ENCODE data around the gene BAZ2A. TPM values are rescaled to one million over a fixed set of nuclear protein-coding genes. Genes with fewer than 3 reads are reported as not detected.

The BAZ2A gene
- total RNA-seq, 1 experiment from 2014 or later = 15.2 TPM

- peaks cover 3% of the 10 kb centered on the region; the same call in 1 of the 2 replicates for H3K9me3 ChIP-seq (replicated peaks)
- H3K4me1 ChIP-seq (replicated peaks) = peaks cover 7% of the 10 kb centered on the region; the same call in 1 of the 2 replicates
- DNase-seq (ENCODE audit: low read depth in 1 of 2, low spot score in 2 of 2) = peak; percentile 96 to 98
Observed at GRCh38 chr12:56645717-56646446, 15.8 kb upstream of the BAZ2A start, which contains the start of gene ATP5F1B. ATP5F1B (minus strand) TSS chr12:56645984; CDS start chr12:56645963, 21 bp downstream.

GRCh38 chr12:56645201-56645716 lies 15.1 kb upstream of the BAZ2A start:
- Histone ChIP-seq H3K4me3 (peak overlapping the region; percentile 67), H3K27me3 (replicated peaks) (no peaks in the 10 kb centered on the region), H3K36me3 (peaks cover 48% of the 10 kb centered on the region), H3K4me1 (replicated peaks) (peaks cover 7% of the 10 kb centered on the region; the same call in 1 of the 2 replicates), H3K27ac (peak overlapping the region; percentile 6; the same call in 1 of the 2 replicates), H3K9me3 (replicated peaks) (peaks cover 3% of the 10 kb centered on the region; the same call in 1 of the 2 replicates)
- DNase-seq (ENCODE audit: low read depth in 1 of 2, low spot score in 2 of 2) = no peak

More at GRCh38 chr12:56645717-56646446, 15.8 kb upstream of the BAZ2A start, which contains the start of gene ATP5F1B:
- H3K27me3 ChIP-seq (replicated peaks) = no peaks in the 10 kb centered on the region
- H3K27ac ChIP-seq = peak within 1 kb of the TSS; percentile 49
- H3K4me3 ChIP-seq = peak within 1 kb of the TSS; percentile 67
- peaks cover 45% of the 10 kb centered on the region for H3K36me3 ChIP-seq

GRCh38 chr12:56644654-56645053 lies 14.5 kb upstream of the BAZ2A start:
- no peak for DNase-seq (ENCODE audit: low read depth in 1 of 2, low spot score in 2 of 2)
- no peak overlapping the region for H3K27ac ChIP-seq
- peak overlapping the region; percentile 67 for H3K4me3 ChIP-seq
- no peaks in the 10 kb centered on the region for H3K27me3 ChIP-seq (replicated peaks)
- H3K4me1 ChIP-seq (replicated peaks) = peaks cover 7% of the 10 kb centered on the region; the same call in 1 of the 2 replicates
- peaks cover 3% of the 10 kb centered on the region; the same call in 1 of the 2 replicates for H3K9me3 ChIP-seq (replicated peaks)
- peaks cover 54% of the 10 kb centered on the region for H3K36me3 ChIP-seq

GRCh38 chr12:56641219-56641618 lies 11.1 kb upstream of the BAZ2A start:
- H3K36me3 ChIP-seq = peaks cover 78% of the 10 kb centered on the region
- H3K4me1 ChIP-seq (replicated peaks) = peaks cover 13% of the 10 kb centered on the region
- H3K27me3 ChIP-seq (replicated peaks) = no peaks in the 10 kb centered on the region
- H3K9me3 ChIP-seq (replicated peaks) = no peaks in the 10 kb centered on the region
- H3K4me3 ChIP-seq = no peak overlapping the region
- H3K27ac ChIP-seq = no peak overlapping the region
- DNase-seq (ENCODE audit: low read depth in 1 of 2, low spot score in 2 of 2) = no peak

GRCh38 chr12:56637621-56638020 lies 7.5 kb upstream of the BAZ2A start:
- no peak for DNase-seq (ENCODE audit: low read depth in 1 of 2, low spot score in 2 of 2)
- H3K36me3 ChIP-seq = peaks cover 46% of the 10 kb centered on the region
- peaks cover 32% of the 10 kb centered on the region for H3K4me1 ChIP-seq (replicated peaks)
- H3K27me3 ChIP-seq (replicated peaks) = no peaks in the 10 kb centered on the region
- no peak overlapping the region for H3K4me3 ChIP-seq
- H3K27ac ChIP-seq = no peak overlapping the region
- no peaks in the 10 kb centered on the region for H3K9me3 ChIP-seq (replicated peaks)

- Histone ChIP-seq H3K27ac (peak overlapping the region; percentile 43), H3K27me3 (replicated peaks) (no peaks in the 10 kb centered on the region), H3K9me3 (replicated peaks) (no peaks in the 10 kb centered on the region), H3K36me3 (peaks cover 39% of the 10 kb centered on the region), H3K4me3 (peak overlapping the region; percentile 55), H3K4me1 (replicated peaks) (peaks cover 39% of the 10 kb centered on the region)
- DNase-seq (ENCODE audit: low read depth in 1 of 2, low spot score in 2 of 2) = peak; percentile 95 to 99
Observed at GRCh38 chr12:56636675-56637540, 6.8 kb upstream of the BAZ2A start.

- peak; percentile 90 to 93 for DNase-seq (ENCODE audit: low read depth in 1 of 2, low spot score in 2 of 2)
- Histone ChIP-seq H3K9me3 (replicated peaks) (no peaks in the 10 kb centered on the region), H3K36me3 (peaks cover 33% of the 10 kb centered on the region), H3K27me3 (replicated peaks) (no peaks in the 10 kb centered on the region), H3K4me3 (peak overlapping the region; percentile 55), H3K27ac (peak overlapping the region; percentile 43), H3K4me1 (replicated peaks) (peaks cover 39% of the 10 kb centered on the region)
Observed at GRCh38 chr12:56635806-56636674, 5.9 kb upstream of the BAZ2A start.

GRCh38 chr12:56634837-56635791 lies 5.0 kb upstream of the BAZ2A start:
- Histone ChIP-seq H3K36me3 (peaks cover 29% of the 10 kb centered on the region), H3K27me3 (replicated peaks) (no peaks in the 10 kb centered on the region), H3K9me3 (replicated peaks) (no peaks in the 10 kb centered on the region), H3K4me3 (peak overlapping the region; percentile 55), H3K27ac (peak overlapping the region; percentile 12), H3K4me1 (replicated peaks) (peaks cover 43% of the 10 kb centered on the region)
- peak; percentile 69 to 85 for DNase-seq (ENCODE audit: low read depth in 1 of 2, low spot score in 2 of 2)

GRCh38 chr12:56634242-56634836 lies 4.2 kb upstream of the BAZ2A start:
- peaks cover 43% of the 10 kb centered on the region for H3K4me1 ChIP-seq (replicated peaks)
- H3K4me3 ChIP-seq = peak overlapping the region; percentile 55
- no peak overlapping the region for H3K27ac ChIP-seq
- peak in 1 of 2 experiments; percentile 27 for DNase-seq (ENCODE audit: low read depth in 1 of 2, low spot score in 2 of 2)
- H3K27me3 ChIP-seq (replicated peaks) = no peaks in the 10 kb centered on the region
- H3K9me3 ChIP-seq (replicated peaks) = no peaks in the 10 kb centered on the region
- peaks cover 25% of the 10 kb centered on the region for H3K36me3 ChIP-seq

- peak overlapping the region; percentile 55 for H3K4me3 ChIP-seq
Observed at GRCh38 chr12:56633468-56634241, 3.5 kb upstream of the BAZ2A start.

More at GRCh38 chr12:56633468-56634241, 3.5 kb upstream of the BAZ2A start:
- no peaks in the 10 kb centered on the region for H3K9me3 ChIP-seq (replicated peaks)
- peaks cover 43% of the 10 kb centered on the region for H3K4me1 ChIP-seq (replicated peaks)
- no peak for DNase-seq (ENCODE audit: low read depth in 1 of 2, low spot score in 2 of 2)
- H3K27ac ChIP-seq = no peak overlapping the region
- no peaks in the 10 kb centered on the region for H3K27me3 ChIP-seq (replicated peaks)
- H3K36me3 ChIP-seq = peaks cover 18% of the 10 kb centered on the region
